Measurements from ENCODE around the gene SLC16A13. TPM values are rescaled to one million over a fixed set of nuclear protein-coding genes. Genes with fewer than 3 reads are reported as not detected.

SLC16A13 gene
- total RNA-seq, 2 donors from 2014 or later = 1.6 TPM; not detected in 1

GRCh38 chr17:7011415-7011814 is 24.4 kb upstream of the SLC16A13 start:
- no peaks in the 10 kb centered on the region for H3K9me3 ChIP-seq
- WGBS, 2 donors = 25 to 32% methylated on average over 14 of the region's 14 CpGs
- no peaks in the 10 kb centered on the region for H3K27me3 ChIP-seq
- no peak for TF ChIP-seq CTCF (IDR thresholded peaks at IDR 0.05)
- no peak for TF ChIP-seq POLR2A (IDR thresholded peaks at IDR 0.05)
- H3K27ac ChIP-seq = peak overlapping the region in 2 of 4 donors; percentile 96
- ATAC-seq (no peak), DNase-seq (no peak)
- H3K4me1 ChIP-seq = peaks cover 38% of the 10 kb centered on the region
- H3K4me3 ChIP-seq = peak overlapping the region; percentile 32 to 76
- intact Hi-C loops (cut with DNase I) = no loop called here
- H3K36me3 ChIP-seq (replicated peaks in 1 of 2; ENCODE audit: insufficient read depth in 1 of 2, low read depth in 2 of 2) = no peaks in the 10 kb centered on the region

- Histone ChIP-seq H3K9me3 (no peaks in the 10 kb centered on the region), H3K36me3 (replicated peaks in 1 of 2; ENCODE audit: insufficient read depth in 1 of 2, low read depth in 2 of 2) (no peaks in the 10 kb centered on the region), H3K4me3 (peak overlapping the region; percentile 32 to 76), H3K4me1 (peaks cover 38% of the 10 kb centered on the region), H3K27ac (peak overlapping the region; percentile 94 to 97 (median 96)), H3K27me3 (no peaks in the 10 kb centered on the region)
- ATAC-seq (no peak), DNase-seq (no peak)
- intact Hi-C loops (cut with DNase I) = no loop called here
- TF ChIP-seq CTCF (IDR thresholded peaks at IDR 0.05) = no peak
- no peak for TF ChIP-seq POLR2A (IDR thresholded peaks at IDR 0.05)
- 0 to 1% methylated on average over 6 of the region's 6 CpGs for WGBS, 2 donors
These were observed 23.9 kb upstream of the SLC16A13 start for GRCh38 chr17:7011942-7012254.

GRCh38 chr17:7014261-7014994 is 21.4 kb upstream of the SLC16A13 start:
- 1% methylated on average over 9 to 62 of the region's 75 CpGs for WGBS, 2 donors

GRCh38 chr17:7014995-7015958 is 20.5 kb upstream of the SLC16A13 start:
- Histone ChIP-seq H3K4me3 (peak overlapping the region in 1 of 2 donors; percentile 37), H3K4me1 (peaks cover 37% of the 10 kb centered on the region), H3K36me3 (replicated peaks in 1 of 2; ENCODE audit: insufficient read depth in 1 of 2, low read depth in 2 of 2) (no peaks in the 10 kb centered on the region), H3K9me3 (no peaks in the 10 kb centered on the region), H3K27ac (peak overlapping the region; percentile 92 to 97 (median 96)), H3K27me3 (no peaks in the 10 kb centered on the region)
- WGBS, 2 donors = 20 to 62% methylated on average over 19 to 49 of the region's 56 CpGs
- TF ChIP-seq POLR2A (IDR thresholded peaks at IDR 0.05) (no peak), CTCF (IDR thresholded peaks at IDR 0.05) (no peak)
- intact Hi-C loops (cut with DNase I) = no loop called here
- peak in 1 of 4 donors; percentile 36 for DNase-seq
- ATAC-seq = no peak

More at GRCh38 chr17:7014261-7014994, 21.4 kb upstream of the SLC16A13 start:
- peak; percentile 65 to 93 (median 78) for TF ChIP-seq CTCF (IDR thresholded peaks at IDR 0.05)
- peak; percentile 69 to 95 (median 92) for TF ChIP-seq POLR2A (IDR thresholded peaks at IDR 0.05)
- H3K9me3 ChIP-seq = no peaks in the 10 kb centered on the region
- intact Hi-C loops (cut with DNase I) = no loop called here
- peaks cover 38% of the 10 kb centered on the region for H3K4me1 ChIP-seq
- H3K36me3 ChIP-seq (replicated peaks in 1 of 2; ENCODE audit: insufficient read depth in 1 of 2, low read depth in 2 of 2) = no peaks in the 10 kb centered on the region
- H3K27ac ChIP-seq = peak overlapping the region; percentile 92 to 97 (median 96)
- peak; percentile 97 to 98 (median 98) for DNase-seq
- H3K4me3 ChIP-seq = peak overlapping the region; percentile 29 to 41
- ATAC-seq = peak; percentile 91
- no peaks in the 10 kb centered on the region for H3K27me3 ChIP-seq

Data from body of pancreas (tissue), 4 donors.